HG02884 (cell line): ENCODE data around the gene CRB1.
A peak's percentile ranks its signal among the peaks of the same experiment; 100 is the strongest.
"Not testable (repeated sequence)": the region's sequence is repeated elsewhere in the genome, so short reads cannot be mapped to it uniquely, and the experiment has no call there.

Source experiments
- ATAC-seq: cut with Tn5 transposase; IDR thresholded peaks from one replicate; pipeline ENCODE4 v1.9.1; 2021; ENCODE audit warnings: mild to moderate bottlenecking, moderate library complexity; ENCODE audit not compliant: unreplicated experiment

The CRB1 gene

GRCh38 chr1:197394831-197395608, 127.0 kb downstream of the CRB1 start:
- ATAC-seq: no peak

GRCh38 chr1:197397895-197398294, 129.8 kb downstream of the CRB1 start:
- no peak for ATAC-seq

- peak; percentile 75 for ATAC-seq
Measured at GRCh38 chr1:197399755-197400521, 131.9 kb downstream of the CRB1 start.

GRCh38 chr1:197400522-197400902, 132.5 kb downstream of the CRB1 start:
- no peak for ATAC-seq

GRCh38 chr1:197402189-197402588, 134.1 kb downstream of the CRB1 start:
- no peak for ATAC-seq

- ATAC-seq: not testable (repeated sequence)
Measured at GRCh38 chr1:197404774-197405173, 136.7 kb downstream of the CRB1 start.

GRCh38 chr1:197405614-197406013, 137.6 kb downstream of the CRB1 start:
- ATAC-seq: not testable (repeated sequence)

- no peak for ATAC-seq
Measured at GRCh38 chr1:197413564-197413963, 145.5 kb downstream of the CRB1 start.

- ATAC-seq: no peak
Measured at GRCh38 chr1:197415221-197415620, 147.2 kb downstream of the CRB1 start.

GRCh38 chr1:197418693-197419092, 150.6 kb downstream of the CRB1 start:
- no peak for ATAC-seq

GRCh38 chr1:197422993-197423392, 154.9 kb downstream of the CRB1 start:
- no peak for ATAC-seq

- no peak for ATAC-seq
Measured at GRCh38 chr1:197424380-197424779, 156.3 kb downstream of the CRB1 start.

GRCh38 chr1:197429372-197429771, 161.3 kb downstream of the CRB1 start:
- ATAC-seq: no peak

GRCh38 chr1:197435224-197435623, 167.2 kb downstream of the CRB1 start:
- ATAC-seq: no peak

- no peak for ATAC-seq
Measured at GRCh38 chr1:197437601-197438000, 169.5 kb downstream of the CRB1 start.

- ATAC-seq: no peak
Measured at GRCh38 chr1:197438010-197438790, 170.1 kb downstream of the CRB1 start.

GRCh38 chr1:197439708-197440280, 171.7 kb downstream of the CRB1 start:
- no peak for ATAC-seq

GRCh38 chr1:197440715-197441114, 172.7 kb downstream of the CRB1 start:
- no peak for ATAC-seq

GRCh38 chr1:197441999-197442414, 174.0 kb downstream of the CRB1 start:
- ATAC-seq: no peak

GRCh38 chr1:197444755-197445154, 176.7 kb downstream of the CRB1 start:
- no peak for ATAC-seq
